HG03196 (cell line): ENCODE measurements around the gene ALOXE3.

Experiments used
- ATAC-seq: cut with Tn5 transposase; IDR thresholded peaks from one replicate; pipeline ENCODE4 v1.9.1; 2021; ENCODE audit not compliant: unreplicated experiment

Gene ALOXE3

GRCh38 chr17:8055851-8056231 is 62.5 kb downstream of the ALOXE3 start:
- ATAC-seq: no peak

- ATAC-seq: no peak
These were observed 64.7 kb downstream of the ALOXE3 start for GRCh38 chr17:8053600-8053999.

- no peak for ATAC-seq
These were observed 65.8 kb downstream of the ALOXE3 start for GRCh38 chr17:8052256-8053252.

- ATAC-seq: no peak
These were observed 66.5 kb downstream of the ALOXE3 start for GRCh38 chr17:8051831-8052230.

- ATAC-seq: no peak
These were observed 69.6 kb downstream of the ALOXE3 start for GRCh38 chr17:8048736-8049135.

DNA sequence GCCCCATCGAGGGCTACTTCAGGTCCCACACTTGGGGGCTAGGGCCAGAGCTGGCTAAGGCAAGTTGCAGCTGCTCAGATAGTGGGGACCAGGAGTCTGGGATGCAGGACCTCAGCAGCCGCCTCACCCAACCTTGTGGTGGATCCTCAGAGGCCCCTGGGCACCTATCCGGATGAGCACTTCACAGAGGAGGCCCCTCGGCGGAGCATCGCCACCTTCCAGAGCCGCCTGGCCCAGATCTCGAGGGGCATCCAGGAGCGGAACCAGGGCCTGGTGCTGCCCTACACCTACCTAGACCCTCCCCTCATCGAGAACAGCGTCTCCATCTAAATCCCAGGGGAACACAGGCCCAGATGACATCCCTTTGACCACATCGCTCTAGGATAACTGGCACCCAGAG is 70.1 kb downstream of the ALOXE3 start:
- ATAC-seq: no peak

- ATAC-seq: no peak
These were observed 70.6 kb downstream of the ALOXE3 start for GRCh38 chr17:8047769-8048110.

GRCh38 chr17:8046929-8047768 is 71.2 kb downstream of the ALOXE3 start:
- no peak for ATAC-seq

DNA sequence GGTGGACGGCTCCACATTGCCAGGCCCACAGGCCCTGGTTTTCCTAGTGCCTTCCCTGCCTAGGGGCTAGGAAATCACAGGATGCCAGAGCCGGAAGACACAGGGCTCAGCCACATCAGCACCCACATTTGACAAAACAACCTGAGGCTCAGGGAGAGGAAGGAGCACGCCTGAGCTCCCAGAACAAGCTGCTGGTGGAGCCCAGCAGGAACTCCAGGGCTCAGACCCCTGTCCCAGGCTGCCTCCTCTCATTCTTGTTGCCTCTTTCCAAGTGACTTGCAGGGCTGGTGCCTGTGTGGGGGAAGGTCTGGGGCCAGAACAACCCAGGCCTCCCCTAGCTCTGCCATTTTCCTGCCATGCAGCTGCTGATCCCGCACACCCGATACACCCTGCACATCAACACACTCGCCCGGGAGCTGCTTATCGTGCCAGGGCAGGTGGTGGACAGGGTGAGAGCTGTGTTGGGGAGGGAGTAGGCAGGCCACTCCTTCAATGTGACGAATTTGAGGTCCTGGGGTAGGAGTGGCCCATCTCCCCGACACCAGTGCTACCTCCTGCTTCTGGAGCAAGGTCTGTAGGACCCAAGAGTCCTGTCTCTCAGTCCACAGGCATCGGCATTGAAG is 71.9 kb downstream of the ALOXE3 start:
- ATAC-seq: no peak
